K562 (cell line): ENCODE results near the gene SMIM35. TPM values are rescaled to one million over a fixed set of nuclear protein-coding genes. Genes with fewer than 3 reads are reported as not detected.

Experiments
- DEAF1 ChIP-seq: fragments of 450-650 bp; formaldehyde crosslinking; IDR thresholded peaks from 2 replicates; pipeline ENCODE4 v1.4.0; 2020; ENCODE audit warnings: mild to moderate bottlenecking, moderate library complexity
- ESRRA ChIP-seq: fragments of 450-650 bp; IDR thresholded peaks from 2 replicates; pipeline ENCODE4 v1.6.1; 2014; ENCODE audit warnings: low read depth, mild to moderate bottlenecking, moderate library complexity, borderline replicate concordance
- HCFC1 ChIP-seq: IDR thresholded peaks from 2 replicates; pipeline ENCODE4 v1.6.1; 2012; ENCODE audit warnings: low read depth, low read length, improper control_type of control experiment
- MYC ChIP-seq, 2 experiments: fragments of 250-450 bp in 1 of 2; sonication (Bioruptor Pico) in 1 of 2; IDR thresholded peaks; 2 replicates each; pipeline versions ENCODE4 v1.5.1 to v1.6.1; 2012 to 2021; ENCODE audit warnings: low read depth in 2 of 2, borderline replicate concordance in 1 of 2, improper control_type of control experiment in 1 of 2, low read length in 1 of 2, mild to moderate bottlenecking in 1 of 2, moderate library complexity in 1 of 2
- RB1 ChIP-seq: fragments of 450-650 bp; IDR thresholded peaks from 2 replicates; pipeline ENCODE4 v1.6.1; 2017; ENCODE audit warnings: low read depth, mild to moderate bottlenecking
- RCOR1 ChIP-seq, 2 experiments: IDR thresholded peaks; 2 replicates each; pipeline ENCODE4 v1.6.1; 2012; ENCODE audit warnings: low read depth in 2 of 2, low read length in 2 of 2, borderline replicate concordance in 1 of 2, improper control_type of control experiment in 1 of 2
- REST ChIP-seq, 2 experiments: fragments of 450-650 bp; formaldehyde crosslinking in 1 of 2; IDR thresholded peaks; 2 replicates each; pipeline versions ENCODE4 v1.4.0 to v1.6.1; 2014 to 2020; ENCODE audit warnings: mild to moderate bottlenecking in 2 of 2, borderline replicate concordance in 1 of 2, low read depth in 1 of 2
- SMARCB1 ChIP-seq: IDR thresholded peaks from 2 replicates; pipeline ENCODE4 v1.6.1; 2011; ENCODE audit warnings: improper control_type of control experiment, low read depth; ENCODE audit not compliant: insufficient read length
- SMC3 ChIP-seq: conservative IDR thresholded peaks from 2 replicates; pipeline ENCODE4 v1.6.1; 2011; ENCODE audit warnings: low read depth, low read length, improper control_type of control experiment; ENCODE audit not compliant: insufficient read depth
- THRAP3 ChIP-seq: fragments of 450-650 bp; IDR thresholded peaks from 2 replicates; pipeline ENCODE4 v1.6.1; 2016; ENCODE audit warnings: mild to moderate bottlenecking, inconsistent platforms, borderline replicate concordance
- ZBTB33 ChIP-seq: sonication (generic); formaldehyde crosslinking; IDR thresholded peaks from 2 replicates; pipeline ENCODE4 v1.8.1; 2023; ENCODE audit warnings: mild to moderate bottlenecking, missing genetic modification reagents
- ZNF589 ChIP-seq: fragments of 200-800 bp; sonication (Bioruptor generic); IDR thresholded peaks from 2 replicates; pipeline ENCODE4 v1.6.1; 2016; ENCODE audit warnings: low read depth, missing genetic modification characterization, missing compliant biosample characterization
- polyA plus RNA-seq, 8 experiments: library from polyadenylated mRNA; depleted of rRNA in 4 of 8; stranded (reverse) in 5 of 8; unstranded in 3 of 8; fragments of >200 nt; fragmentation: Nextera tagmentation in 2 of 8; fragmentation: Illumina TruSeq in 1 of 8; extraction: Ambion mirVana in 2 of 8; extraction: Trizol in 1 of 8; gene quantifications; 2 replicates each; pipeline versions ENCODE4 v1.2.1 to v1.2.3, GENCODE V29; 2011 to 2014; ENCODE audit warnings: inconsistent platforms in 1 of 8, missing spikeins in 1 of 8
- total RNA-seq, 7 experiments: library from RNA; depleted of rRNA in 6 of 7; stranded (reverse); fragments of >200 nt in 6 of 7; fragmentation: Illumina TruSeq in 2 of 7; extraction: Trizol in 2 of 7; gene quantifications; 2 replicates each; pipeline versions ENCODE4 v1.2.1 to v1.2.3, GENCODE V29; 2011 to 2021; ENCODE audit warnings: low replicate concordance in 1 of 7

Gene SMIM35
- total and polyA plus RNA-seq, 9 of the 15 experiments (the other 6 are each of a cell fraction or from before 2014, with no cell fraction given): 0.03 TPM; not detected in 7

- TF ChIP-seq REST (IDR thresholded peaks at IDR 0.05; ENCODE audit: borderline replicate concordance) (peak; percentile 74; the same call in 1 of the 2 replicates), REST (CRISPR knock-in tag; IDR thresholded peaks at IDR 0.05; ENCODE audit: low read depth) (no peak), HCFC1 (no peak), ESRRA (peak; percentile 13; the same call in 1 of the 2 replicates), RCOR1 (IDR thresholded peaks at IDR 0.05; ENCODE audit: borderline replicate concordance in 1 of 2, low read depth in 2 of 2, low read length in 2 of 2) (peak in 1 of 2 experiments; percentile 7; a peak in 1 of 4 replicates), DEAF1 (0 out of 2 replicates have a peak, but pooled peaks have one; percentile 28), MYC (IDR thresholded peaks at IDR 0.05; ENCODE audit: low read depth, low read length) (0 out of 2 replicates have a peak, but pooled peaks have one; percentile 35), MYC (CRISPR knock-in tag; IDR thresholded peaks at IDR 0.05; ENCODE audit: borderline replicate concordance, low read depth) (no peak), ZBTB33 (0 out of 2 replicates have a peak, but pooled peaks have one; percentile 12), THRAP3 (no peak), SMC3 (peak; percentile 67), SMARCB1 (no peak), ZNF589 (no peak), RB1 (0 out of 2 replicates have a peak, but pooled peaks have one; percentile 34)
- TF ChIP-seq, all 486 proteins: peak for 15
Measured at GRCh38 chr11:118068206-118068944, 18.4 kb downstream of the SMIM35 start (continued).
